ENCODE results near the gene FAM83E. TPM values are rescaled to one million over a fixed set of nuclear protein-coding genes. Genes with fewer than 3 reads are reported as not detected.
A peak's percentile ranks its signal among the peaks of the same experiment; 100 is the strongest.

The FAM83E gene
- total and polyA plus RNA-seq, 10 of the 15 experiments (the other 5 are each of a cell fraction or from before 2014, with no cell fraction given) = 0.14 to 2.5 (median 0.33) TPM; not detected in 4

GRCh38 chr19:48634036-48634342 lies 19.1 kb upstream of the FAM83E start:
- no TSS peak for BruUV-seq (replicated peaks)
- FAIRE-seq (no peak), DNase-seq (ENCODE audit: low read depth, low spot score) (no peak), ATAC-seq (no peak)
- Histone ChIP-seq H3K79me2 (ENCODE audit: control insufficient read depth, insufficient read depth, low read length) (peaks cover 5% of the 10 kb centered on the region), H3K27me3 (replicated peaks in 1 of 2; ENCODE audit: control insufficient read depth in 2 of 2, insufficient read depth in 2 of 2, low read length in 1 of 2) (no peaks in the 10 kb centered on the region), H2AFZ (ENCODE audit: control insufficient read depth, low read depth, low read length) (peak overlapping the region; percentile 81), H3K9me3 (replicated peaks; ENCODE audit: control insufficient read depth, insufficient read depth, low read length) (no peaks in the 10 kb centered on the region), H3K36me3 (ENCODE audit: control insufficient read depth in 2 of 2, insufficient read depth in 2 of 2, low read length in 1 of 2) (peaks cover 4 to 5% of the 10 kb centered on the region in 2 experiments; a peak in 3 of 4 replicates), H3K4me2 (ENCODE audit: control insufficient read depth, insufficient read depth) (peak overlapping the region; percentile 92), H3K27ac (ENCODE audit: control insufficient read depth, insufficient read depth) (peak overlapping the region; percentile 79), H4K20me1 (ENCODE audit: control insufficient read depth, insufficient read depth) (no peaks in the 10 kb centered on the region), H3K9ac (ENCODE audit: control insufficient read depth, insufficient read depth, low read length) (peak overlapping the region; percentile 66), H3K4me3 (peak overlapping the region; percentile 66), H3K4me1 (ENCODE audit: control insufficient read depth, insufficient read depth, low read length) (peaks cover 28% of the 10 kb centered on the region)
- intact Hi-C loops (cut with micrococcal nuclease; ENCODE audit: unreplicated experiment) = loop anchor here (10.0 kb wide), 1 partner anchor 331 kb away; the partner anchor contains the start of gene FTL
- in situ Hi-C loops (cut with MboI) = loop anchor here (25.0 kb wide), 1 partner anchor 1253 kb away; the partner anchor contains the start of genes AKT1S1, IL4I1 and TBC1D17
- TF ChIP-seq EZH2 (IDR thresholded peaks at IDR 0.05; ENCODE audit: borderline replicate concordance, control insufficient read depth, low read depth, low read length) = no peak
- TF ChIP-seq RUNX3 (IDR thresholded peaks at IDR 0.05; ENCODE audit: low read length) = 0 out of 2 replicates have a peak, but pooled peaks have one; percentile 1
- ChIA-PET CTCF (interaction anchor here (1.1 to 2.3 kb wide), 5 partner anchors 11 to 49 kb away, joined by 3 to 10 read pairs (median 9); partner anchors contain the start of gene CA11), RAD21 (ENCODE audit: unreplicated experiment) (interaction anchor here (1.1 to 3.4 kb wide), 7 partner anchors 10 to 50 kb away, joined by 3 to 16 read pairs (median 9); partner anchors contain the start of genes CA11, RPL18 and SPHK2), SMC1A (ENCODE audit: uncharacterized antibody, unreplicated experiment) (interaction anchor here (0.9 to 2.8 kb wide), 7 partner anchors 9 to 50 kb away, joined by 3 to 22 read pairs (median 3); partner anchors contain the start of genes RPL18 and SPHK2), POLR2A (interaction anchor here (0.5 to 3.3 kb wide), 9 partner anchors 12 to 360 kb away, joined by 3 to 62 read pairs (median 4); partner anchors contain the start of genes CA11, RPL18, RUVBL2 and SPHK2)
- WGBS (ENCODE audit: insufficient coverage, insufficient replicate concordance, low lambda C conversion rate, missing lambda C conversion rate) = 35% methylated on average over 7 of the region's 7 CpGs

GRCh38 chr19:48633148-48634035 lies 18.5 kb upstream of the FAM83E start:
- peak overlapping the region; percentile 66; the same call in 1 of the 2 replicates for H3K9ac ChIP-seq (ENCODE audit: control insufficient read depth, insufficient read depth, low read length)
- TF ChIP-seq MAX (IDR thresholded peaks at IDR 0.05; ENCODE audit: low read depth, low read length) (0 out of 2 replicates have a peak, but pooled peaks have one; percentile 7), MTA2 (IDR thresholded peaks at IDR 0.05; ENCODE audit: low read depth) (peak; percentile 38; the same call in 1 of the 2 replicates), ETV6 (conservative IDR thresholded peaks at IDR 0.05 in 1 of 2, IDR thresholded peaks at IDR 0.05 in 1 of 2; ENCODE audit: borderline replicate concordance in 1 of 2, low read depth in 1 of 2) (no peak), ZNF687 (IDR thresholded peaks at IDR 0.05) (peak; percentile 91), TCF7 (IDR thresholded peaks at IDR 0.05; ENCODE audit: borderline replicate concordance) (no peak), DPF2 (IDR thresholded peaks at IDR 0.05) (no peak)

More at GRCh38 chr19:48633148-48634035, 18.5 kb upstream of the FAM83E start:
- peak overlapping the region; percentile 66 for H3K4me3 ChIP-seq
- H2AFZ ChIP-seq (ENCODE audit: control insufficient read depth, low read depth, low read length) = no peak overlapping the region
- no TSS peak for BruUV-seq (replicated peaks)
- peak overlapping the region; percentile 92 for H3K4me2 ChIP-seq (ENCODE audit: control insufficient read depth, insufficient read depth)
- no peak for ATAC-seq
- ChIA-PET RAD21 (ENCODE audit: unreplicated experiment) (interaction anchor here (1.1 to 3.4 kb wide), 7 partner anchors 9 to 49 kb away, joined by 3 to 16 read pairs (median 9); partner anchors contain the start of genes CA11, RPL18 and SPHK2), CTCF (interaction anchor here (0.8 to 2.3 kb wide), 7 partner anchors 10 to 49 kb away, joined by 3 to 10 read pairs (median 6); partner anchors contain the start of genes CA11, RPL18 and SPHK2), POLR2A (interaction anchor here (0.7 to 3.3 kb wide), 7 partner anchors 12 to 360 kb away, joined by 3 to 62 read pairs (median 4); partner anchors contain the start of genes CA11, RPL18, RUVBL2 and SPHK2), SMC1A (ENCODE audit: uncharacterized antibody, unreplicated experiment) (interaction anchor here (0.9 to 2.8 kb wide), 8 partner anchors 10 to 49 kb away, joined by 3 to 22 read pairs (median 3); partner anchors contain the start of genes CA11, RPL18 and SPHK2)
- H3K27me3 ChIP-seq (replicated peaks in 1 of 2; ENCODE audit: control insufficient read depth in 2 of 2, insufficient read depth in 2 of 2, low read length in 1 of 2) = no peaks in the 10 kb centered on the region
- H3K4me1 ChIP-seq (ENCODE audit: control insufficient read depth, insufficient read depth, low read length) = peaks cover 22% of the 10 kb centered on the region
- in situ Hi-C loops (cut with MboI) = loop anchor here (25.0 kb wide), 1 partner anchor 1254 kb away; the partner anchor contains the start of genes AKT1S1, IL4I1 and TBC1D17
- no peaks in the 10 kb centered on the region for H3K9me3 ChIP-seq (replicated peaks; ENCODE audit: control insufficient read depth, insufficient read depth, low read length)
- DNase-seq (ENCODE audit: low read depth, low spot score) = no peak
- H4K20me1 ChIP-seq (ENCODE audit: control insufficient read depth, insufficient read depth) = no peaks in the 10 kb centered on the region
- peaks cover 4 to 5% of the 10 kb centered on the region in 2 experiments; a peak in 3 of 4 replicates for H3K36me3 ChIP-seq (ENCODE audit: control insufficient read depth in 2 of 2, insufficient read depth in 2 of 2, low read length in 1 of 2)
- intact Hi-C loops (cut with micrococcal nuclease; ENCODE audit: unreplicated experiment) = loop anchor here (10.0 kb wide), 1 partner anchor 331 kb away; the partner anchor contains the start of gene FTL
- H3K79me2 ChIP-seq (ENCODE audit: control insufficient read depth, insufficient read depth, low read length) = peaks cover 5% of the 10 kb centered on the region
- no peak for FAIRE-seq
- peak overlapping the region; percentile 79 for H3K27ac ChIP-seq (ENCODE audit: control insufficient read depth, insufficient read depth)
- WGBS (ENCODE audit: insufficient coverage, insufficient replicate concordance, low lambda C conversion rate, missing lambda C conversion rate) = 77% methylated on average over 22 of the region's 22 CpGs

All from GM12878 (cell line).